Kidney (tissue), 14 donors: Measurements from ENCODE around the gene PLCL2. TPM values are rescaled to one million over a fixed set of nuclear protein-coding genes. Genes with fewer than 3 reads are reported as not detected.

Experiments
- DNase-seq, 5 donors: peaks; one replicate each; pipeline ENCODE4 v3.0.0-alpha.2; 2013 to 2020
- FAIRE-seq: peaks from 2 replicates; lab custom pipeline; 2012; peaks lifted over from hg19 to GRCh38; lab: Jason Lieb, UNC
- H3K27ac ChIP-seq, 2 donors: one replicate each; pipeline ENCODE4 v1.7.0; 2013; ENCODE audit warnings: low read depth in 2 of 2, low read length in 2 of 2, inconsistent platforms in 1 of 2
- H3K27me3 ChIP-seq: one replicate; pipeline ENCODE4 v1.7.1; 2013; ENCODE audit warnings: low read length, inconsistent platforms; ENCODE audit not compliant: control insufficient read depth, insufficient read depth
- H3K36me3 ChIP-seq, 3 donors: one replicate each; pipeline versions ENCODE4 v1.7.0 to v1.7.1; 2013; ENCODE audit warnings: low read length in 3 of 3, control low read depth in 1 of 3, inconsistent platforms in 1 of 3; ENCODE audit not compliant: insufficient read depth in 3 of 3, control insufficient read depth in 2 of 3
- H3K4me1 ChIP-seq, 3 donors: one replicate each; pipeline versions ENCODE4 v1.7.0 to v1.7.1; 2013; ENCODE audit warnings: low read length in 3 of 3, inconsistent platforms in 1 of 3, low read depth in 1 of 3; ENCODE audit not compliant: control insufficient read depth in 2 of 3, insufficient read depth in 2 of 3
- H3K4me3 ChIP-seq, 3 donors: one replicate each; pipeline versions ENCODE4 v1.7.0 to v1.8.1; 2013; ENCODE audit warnings: low read length in 3 of 3, control low read depth in 1 of 3, inconsistent platforms in 1 of 3
- H3K9ac ChIP-seq, 3 donors: one replicate each; pipeline versions ENCODE4 v1.7.0 to v1.7.1; 2013; ENCODE audit warnings: low read length in 3 of 3, control low read depth in 1 of 3, inconsistent platforms in 1 of 3
- H3K9me3 ChIP-seq, 3 donors: one replicate each; pipeline versions ENCODE4 v1.7.0 to v1.7.1; 2013; ENCODE audit warnings: low read length in 3 of 3, control low read depth in 1 of 3, inconsistent platforms in 1 of 3; ENCODE audit not compliant: control insufficient read depth in 2 of 3, insufficient read depth in 1 of 3
- CTCF ChIP-seq: IDR thresholded peaks from 3 replicates; pipeline ENCODE4 v1.5.1; 2012; ENCODE audit warnings: mild to moderate bottlenecking, moderate library complexity, borderline replicate concordance; ENCODE audit not compliant: insufficient read depth; ENCODE audit errors: extremely low read depth
- intact Hi-C: fragments of 100-400 bp; cut with DNase I; formaldehyde crosslinking; loops from one replicate; pipeline ENCODE4 v1.11.1; 2022
- polyA plus RNA-seq: library from polyadenylated mRNA; stranded (reverse); fragments of 350-450 nt; fragmentation: Illumina TruSeq; extraction: RNeasy Lipid Tissue Mini Kit (QIAGEN cat#74804); gene quantifications from one replicate; pipeline ENCODE4 v1.2.3, GENCODE V29; 2014; ENCODE audit warnings: low read depth, low replicate concordance; ENCODE audit not compliant: insufficient read depth
- total RNA-seq: library from RNA; stranded (reverse); fragmentation: NEBNext Ultra II Directional; extraction: Animal tissue kit (Norgen Biotek cat#: 25700); gene quantifications from one replicate; pipeline ENCODE4 v1.2.1, GENCODE V29; 2021
- donor health status: control.
- donor health status: control.
- donor health status: control.
- donor health status: control.
- donor health status: control.
- donor health status: DM: yes; HTN: yes; CAD: no.
- donor health status: Normal renal cell carcinoma (clear cell type).

PLCL2 gene
- total and polyA plus RNA-seq, 2 donors from 2014 or later = 10.5 to 19.1 TPM

DNA sequence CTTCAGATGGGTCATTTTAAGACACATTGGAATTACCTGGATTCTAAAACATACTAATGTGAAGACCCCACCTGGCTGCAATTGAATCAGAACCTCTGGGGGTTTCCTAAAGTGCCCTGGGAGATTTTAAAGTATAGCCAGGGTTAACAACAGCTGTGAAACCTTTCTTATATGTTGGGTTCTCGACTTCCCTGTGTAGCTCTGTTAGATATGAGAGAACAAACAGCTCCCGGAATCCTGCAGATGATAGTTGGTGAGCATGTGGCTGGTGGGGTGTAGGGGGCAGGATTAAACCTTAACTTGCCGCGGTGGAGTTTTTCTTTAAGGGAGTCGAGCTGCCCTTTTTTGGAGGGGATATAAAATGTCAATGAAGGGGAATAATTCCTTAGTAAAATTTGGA is 12.1 kb downstream of the PLCL2 start:
- TF ChIP-seq CTCF = no peak
- Histone ChIP-seq H3K9me3 (no peaks in the 10 kb centered on the region), H3K4me3 (peak overlapping the region in 1 of 3 donors; percentile 59), H3K27ac (peak overlapping the region in 1 of 2 donors; percentile 39), H3K4me1 (peaks cover 0 to 42% (median 19%) of the 10 kb centered on the region in 3 donors), H3K27me3 (no peaks in the 10 kb centered on the region), H3K9ac (no peak overlapping the region), H3K36me3 (no peaks in the 10 kb centered on the region)
- intact Hi-C loops = no loop called here
- no peak for FAIRE-seq
- peak in 1 of 5 donors; percentile 21 for DNase-seq

GRCh38 chr3:16897254-16897926 is 12.6 kb downstream of the PLCL2 start:
- no peaks in the 10 kb centered on the region for H3K36me3 ChIP-seq
- H3K27ac ChIP-seq = no peak overlapping the region
- H3K9me3 ChIP-seq = no peaks in the 10 kb centered on the region
- DNase-seq (peak in 2 of 5 donors; percentile 35 to 39), FAIRE-seq (no peak)
- H3K4me1 ChIP-seq = peaks cover 0 to 40% (median 21%) of the 10 kb centered on the region in 3 donors
- H3K4me3 ChIP-seq = peak overlapping the region; percentile 30 to 71 (median 59)
- no peaks in the 10 kb centered on the region for H3K27me3 ChIP-seq
- no peak overlapping the region for H3K9ac ChIP-seq
- intact Hi-C loops = no loop called here
- no peak for TF ChIP-seq CTCF

GRCh38 chr3:16898595-16899395 is 14.0 kb downstream of the PLCL2 start:
- H3K36me3 ChIP-seq = no peaks in the 10 kb centered on the region
- no peak for TF ChIP-seq CTCF
- no peak overlapping the region for H3K9ac ChIP-seq
- peaks cover 0 to 40% (median 19%) of the 10 kb centered on the region in 3 donors for H3K4me1 ChIP-seq
- no peaks in the 10 kb centered on the region for H3K27me3 ChIP-seq
- no peak overlapping the region for H3K27ac ChIP-seq
- FAIRE-seq = no peak
- intact Hi-C loops = no loop called here
- DNase-seq = no peak
- H3K9me3 ChIP-seq = no peaks in the 10 kb centered on the region
- no peak overlapping the region for H3K4me3 ChIP-seq
